Effector CD8-positive, alpha-beta T cell (primary cell): ENCODE results near the gene DMXL1.

Experiments
- DNase-seq: peaks from one replicate; lab custom pipeline; 2025; lab: John Stamatoyannopoulos, UW

Gene DMXL1

DNA sequence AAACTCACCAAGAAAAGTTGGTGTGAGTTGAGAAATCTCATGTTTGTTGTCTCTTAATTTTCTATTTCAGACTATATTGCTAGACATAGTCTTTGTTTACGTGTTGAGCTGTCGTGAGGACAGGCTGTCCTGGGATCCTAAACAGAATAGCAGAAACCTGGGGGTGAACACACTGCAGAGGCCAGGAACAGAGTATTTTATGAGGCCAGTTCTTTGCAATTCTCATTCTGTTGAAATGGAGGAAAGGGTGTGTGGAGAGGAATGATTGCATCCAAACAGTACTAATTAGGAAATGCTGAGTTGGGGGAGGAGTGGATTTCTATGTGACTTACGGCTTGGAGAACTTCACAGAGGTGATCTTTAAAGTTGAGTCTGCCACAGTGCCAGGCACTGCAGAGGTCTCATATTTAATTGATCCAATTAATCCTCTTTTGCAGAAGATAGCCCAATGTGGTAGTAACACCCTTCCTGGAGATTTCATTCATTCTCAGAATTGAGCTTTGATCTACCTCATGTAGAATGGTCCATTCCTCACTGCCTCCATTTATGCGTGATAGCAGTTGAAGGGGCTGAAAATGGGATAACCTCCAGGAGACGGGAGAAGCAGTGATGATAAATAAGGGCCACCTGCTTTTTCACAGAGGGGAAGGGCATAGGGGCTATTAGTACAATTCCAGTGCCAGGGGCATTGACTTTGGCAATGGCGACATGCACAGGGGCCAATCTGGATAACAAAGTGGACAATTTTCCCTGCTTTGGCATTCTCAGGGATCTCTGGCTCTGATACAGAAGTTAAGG, 200.3 kb downstream of the DMXL1 start:
- DNase-seq, result no peak

DNA sequence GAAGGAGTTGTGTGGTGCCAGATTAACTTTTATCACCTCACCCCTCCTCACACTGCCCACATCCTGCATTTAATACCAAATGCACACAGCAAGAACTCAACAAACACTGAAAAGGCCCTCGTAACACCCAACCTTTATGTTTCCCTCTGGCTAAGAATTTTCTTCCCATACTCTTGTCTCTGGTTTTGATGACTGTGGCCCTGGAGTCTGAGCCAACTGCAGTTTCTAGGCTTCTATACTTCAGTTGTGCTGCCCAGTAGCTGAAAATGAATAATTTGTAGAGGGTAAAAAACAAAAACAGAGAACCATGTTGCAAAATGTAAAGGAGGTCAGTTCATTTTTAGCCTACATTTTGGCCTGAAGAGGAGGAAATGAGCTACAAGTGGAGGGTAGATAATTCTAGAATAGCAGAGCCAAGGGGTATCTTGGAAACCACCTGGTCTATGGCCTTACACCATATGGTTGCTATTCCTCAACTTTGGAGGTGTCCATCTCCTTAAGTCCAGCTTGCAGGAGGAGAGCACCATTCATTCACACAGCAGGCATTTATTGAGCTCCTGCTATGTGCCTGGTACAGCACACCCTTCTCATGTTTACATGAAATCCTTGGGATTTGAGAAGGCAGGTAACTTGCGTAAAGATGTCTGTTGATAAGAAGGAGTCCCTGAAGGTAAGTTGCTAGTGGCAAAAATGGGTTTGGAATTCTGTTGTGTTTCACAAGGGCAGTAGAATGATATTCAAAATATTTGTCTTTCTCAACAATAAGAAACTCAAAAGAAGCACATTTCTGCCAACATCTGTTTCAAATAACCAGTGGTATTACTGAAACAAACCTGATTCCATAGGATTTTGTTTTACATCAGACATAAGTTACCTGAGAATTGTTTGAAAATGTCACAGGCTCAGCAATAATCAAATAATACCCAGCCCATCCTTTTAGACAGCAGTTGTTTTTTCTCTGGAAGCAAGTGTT, 201.2 kb downstream of the DMXL1 start:
- DNase-seq, result no peak

DNA sequence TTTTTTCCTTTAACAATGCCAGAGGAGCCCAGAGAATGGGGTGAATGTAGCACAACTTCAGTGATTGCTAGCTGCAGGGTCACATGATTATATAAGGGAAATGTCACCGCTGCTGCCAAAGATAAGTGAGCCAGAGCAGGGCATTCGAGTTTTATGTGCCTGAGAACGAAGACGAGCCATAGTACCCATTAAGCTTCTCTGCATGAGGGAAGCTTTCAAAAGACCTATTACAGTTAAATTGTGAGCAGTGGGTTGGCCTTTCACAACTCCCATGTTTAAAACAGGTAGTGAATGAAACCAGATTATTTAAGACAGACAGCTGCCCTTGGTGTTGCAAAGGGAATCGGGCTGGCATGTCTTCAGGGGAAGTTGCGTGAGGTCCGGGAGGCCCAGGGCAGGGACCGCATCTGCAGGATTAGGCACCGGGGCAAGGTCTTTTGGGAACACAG, 202.5 kb downstream of the DMXL1 start:
- DNase-seq, result no peak

DNA sequence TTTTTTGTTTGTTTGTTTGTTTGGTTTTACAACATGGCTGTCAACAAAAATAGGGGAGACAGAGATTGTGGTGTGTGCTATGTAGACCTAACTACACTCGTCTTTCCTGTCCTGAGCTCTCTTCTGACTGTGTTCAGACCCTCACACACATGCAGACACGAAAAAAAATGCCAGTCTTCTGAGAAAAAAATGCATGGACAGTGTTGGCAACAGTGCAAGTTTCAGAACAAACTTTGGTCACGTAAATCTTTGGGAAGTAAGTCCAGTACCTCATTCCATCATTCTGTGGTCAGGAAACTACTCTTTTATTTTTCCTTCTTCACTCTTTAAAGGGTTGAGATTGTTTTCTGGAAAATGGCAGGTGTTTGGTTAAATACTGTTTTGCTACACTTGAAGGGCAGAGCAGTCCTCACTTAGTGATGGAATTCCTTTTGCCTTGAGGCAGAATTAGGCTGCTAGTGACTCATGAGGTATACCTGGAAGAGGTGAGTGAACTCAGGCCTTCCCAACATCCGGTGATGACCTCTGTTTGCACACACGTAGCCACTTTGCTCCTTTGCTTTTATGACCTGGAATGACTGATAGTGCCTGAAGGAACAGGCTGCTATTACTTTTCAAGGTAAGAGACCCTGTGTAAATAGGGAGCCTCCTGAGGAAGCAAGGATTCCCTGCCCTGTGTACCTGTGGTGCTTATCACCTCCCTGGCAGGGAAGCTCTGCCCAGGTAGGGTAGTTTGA, 203.3 kb downstream of the DMXL1 start:
- DNase-seq, result no peak

DNA sequence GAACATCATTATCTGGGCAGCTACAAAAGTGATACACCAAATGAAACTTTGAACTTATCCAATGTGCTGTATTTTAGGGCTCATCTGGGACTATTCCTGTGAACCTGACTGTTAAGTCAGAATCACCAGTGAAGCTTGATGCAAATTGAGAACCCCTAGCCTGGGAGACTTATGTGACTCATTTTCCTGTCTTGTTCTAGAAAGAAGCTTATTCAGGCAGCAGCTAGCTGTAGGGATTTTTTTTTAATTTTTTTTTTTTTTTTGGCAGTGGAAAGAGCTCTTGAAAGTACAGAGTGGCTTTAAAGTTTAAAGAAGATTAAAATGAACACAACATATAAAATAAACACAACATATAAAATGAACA, 203.9 kb downstream of the DMXL1 start:
- DNase-seq, result no peak

DNA sequence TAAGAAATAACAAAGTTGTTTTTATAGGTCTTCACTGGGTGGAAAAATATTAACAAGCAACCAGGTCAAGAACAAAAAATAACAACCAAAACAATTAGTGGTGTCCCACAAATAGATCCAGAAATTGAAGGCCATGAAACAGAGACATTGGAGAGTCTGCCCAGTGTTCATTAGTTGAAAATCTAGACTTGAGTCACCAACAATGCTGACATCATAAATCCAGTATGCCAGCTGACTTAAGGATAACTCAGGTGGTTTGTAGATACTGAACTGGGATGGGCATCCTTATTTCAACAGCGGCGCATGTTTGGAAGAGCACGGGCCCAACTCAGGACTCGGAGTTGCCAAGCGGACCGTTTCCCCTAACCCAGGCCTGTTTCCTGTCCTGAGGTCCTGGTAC, 204.3 kb downstream of the DMXL1 start:
- DNase-seq, result no peak

DNA sequence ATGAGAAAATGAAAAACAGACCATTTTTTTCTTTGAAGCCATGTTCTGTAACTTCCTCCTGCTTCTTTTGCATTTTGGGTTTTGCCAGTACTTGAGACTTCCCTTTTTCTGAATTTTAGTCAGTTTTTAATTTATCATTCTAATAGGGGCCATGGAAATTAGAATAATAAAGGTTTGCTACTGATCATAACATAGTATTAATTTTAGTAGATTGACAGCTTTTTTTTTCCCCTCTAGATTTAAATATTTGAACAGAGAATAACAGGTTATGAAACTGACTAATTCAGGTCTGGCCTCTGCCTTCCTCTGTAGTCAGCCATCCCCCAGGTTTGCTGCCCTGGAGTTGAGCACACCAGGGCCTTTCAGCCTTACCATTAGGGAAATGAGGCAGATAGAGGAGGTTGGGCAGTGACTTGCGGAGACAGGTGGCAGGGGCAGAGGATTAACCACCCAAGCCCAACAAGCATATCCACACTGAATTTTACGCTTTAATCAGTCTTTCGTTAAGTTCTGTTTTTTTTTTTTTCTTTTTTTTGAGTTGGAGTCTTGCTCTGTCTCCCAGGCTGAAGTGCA, 204.8 kb downstream of the DMXL1 start:
- no peak for DNase-seq

DNA sequence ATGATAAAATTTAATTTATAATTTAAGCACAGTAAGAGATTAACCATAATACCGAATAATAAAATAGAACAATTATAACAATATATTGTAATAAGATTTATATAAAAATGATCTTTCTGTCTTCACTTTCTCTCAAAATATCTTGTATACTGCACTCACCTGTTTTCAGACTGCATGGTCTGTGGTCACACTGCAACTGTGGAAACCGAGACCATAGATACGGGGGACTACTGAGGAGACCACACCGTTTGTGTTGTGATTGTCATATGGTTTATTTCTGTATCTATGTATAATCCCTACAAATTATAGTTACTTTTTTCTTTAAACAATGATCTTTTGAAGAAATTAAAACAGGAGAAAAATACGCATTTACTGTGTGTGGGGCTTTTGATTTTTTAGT, 206.1 kb downstream of the DMXL1 start:
- DNase-seq, result no peak

DNA sequence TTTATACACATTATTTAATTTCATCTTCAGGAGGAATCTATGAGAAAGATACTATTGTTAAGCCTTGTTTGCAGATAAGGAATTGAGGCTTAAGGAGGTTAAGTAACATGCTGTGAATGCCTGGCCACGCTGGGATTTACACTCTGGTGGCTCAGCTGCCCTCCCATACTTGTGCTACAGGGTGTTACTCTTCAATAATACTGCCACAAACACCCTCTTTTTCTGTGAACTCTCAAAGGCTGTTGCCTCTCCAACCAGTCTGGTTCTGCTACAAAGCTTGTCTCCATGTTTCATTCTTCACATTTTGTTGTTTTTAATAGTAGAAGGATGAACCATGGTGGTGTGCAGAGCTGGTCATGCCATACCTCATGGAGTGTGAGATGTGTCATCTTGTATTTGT, 208.2 kb downstream of the DMXL1 start:
- no peak for DNase-seq

DNA sequence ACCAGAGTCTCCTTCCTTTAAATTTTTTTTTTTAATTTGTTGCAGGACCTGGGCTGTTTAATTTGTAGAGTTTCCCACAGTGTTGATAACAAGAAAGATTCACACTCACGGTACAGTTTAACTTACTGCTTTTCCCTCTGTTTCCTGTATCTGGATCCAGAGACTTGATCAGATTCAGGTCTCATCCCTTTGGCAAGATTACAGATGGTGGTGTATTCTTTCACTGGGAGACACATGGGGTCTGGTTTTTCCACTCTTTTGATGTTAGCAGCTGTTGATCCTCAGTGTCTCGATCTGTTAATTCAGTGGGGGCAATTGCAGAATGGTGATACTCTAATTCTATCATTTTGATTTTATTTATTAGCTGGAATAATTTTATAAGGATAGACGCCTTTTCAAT, 209.5 kb downstream of the DMXL1 start:
- DNase-seq, result no peak

DNA sequence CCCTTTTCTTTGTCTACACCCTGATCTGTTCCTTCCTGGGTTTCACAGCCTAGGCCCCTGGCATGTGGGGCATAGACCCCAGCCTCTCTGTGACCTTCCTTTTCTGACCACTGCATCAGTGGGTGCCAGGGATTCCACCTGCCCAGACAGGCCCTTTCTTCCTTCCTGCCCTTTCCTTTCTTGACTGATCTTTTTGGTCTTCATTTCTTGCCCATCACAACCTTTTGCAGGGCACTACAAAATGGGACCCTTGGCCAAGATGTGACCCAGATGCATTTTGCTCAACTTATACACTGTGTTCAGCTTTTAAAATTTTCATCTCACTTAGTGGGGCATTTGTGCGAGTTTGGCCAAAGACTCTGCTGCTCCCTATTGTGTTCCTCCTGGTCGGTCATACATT, 211.7 kb downstream of the DMXL1 start:
- no peak for DNase-seq

DNA sequence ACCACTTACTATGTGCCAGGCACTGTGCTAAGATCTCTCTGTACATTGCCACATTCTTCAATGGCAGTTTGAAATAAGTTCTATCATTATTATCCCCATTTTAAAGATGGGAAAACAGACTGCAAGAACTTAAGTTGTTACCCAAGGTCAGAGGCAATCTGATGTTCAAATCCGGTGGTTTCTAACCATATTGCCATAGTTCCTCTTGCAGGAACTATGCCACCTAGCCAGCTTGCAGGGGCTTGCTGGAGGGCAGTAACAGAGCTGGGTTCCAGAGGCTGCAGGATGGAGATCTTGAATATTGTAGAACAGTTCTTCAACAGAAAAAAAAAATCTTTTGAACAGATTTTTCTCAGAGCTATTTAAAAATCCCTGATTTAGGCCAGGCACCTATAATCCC, 213.1 kb downstream of the DMXL1 start:
- no peak for DNase-seq

DNA sequence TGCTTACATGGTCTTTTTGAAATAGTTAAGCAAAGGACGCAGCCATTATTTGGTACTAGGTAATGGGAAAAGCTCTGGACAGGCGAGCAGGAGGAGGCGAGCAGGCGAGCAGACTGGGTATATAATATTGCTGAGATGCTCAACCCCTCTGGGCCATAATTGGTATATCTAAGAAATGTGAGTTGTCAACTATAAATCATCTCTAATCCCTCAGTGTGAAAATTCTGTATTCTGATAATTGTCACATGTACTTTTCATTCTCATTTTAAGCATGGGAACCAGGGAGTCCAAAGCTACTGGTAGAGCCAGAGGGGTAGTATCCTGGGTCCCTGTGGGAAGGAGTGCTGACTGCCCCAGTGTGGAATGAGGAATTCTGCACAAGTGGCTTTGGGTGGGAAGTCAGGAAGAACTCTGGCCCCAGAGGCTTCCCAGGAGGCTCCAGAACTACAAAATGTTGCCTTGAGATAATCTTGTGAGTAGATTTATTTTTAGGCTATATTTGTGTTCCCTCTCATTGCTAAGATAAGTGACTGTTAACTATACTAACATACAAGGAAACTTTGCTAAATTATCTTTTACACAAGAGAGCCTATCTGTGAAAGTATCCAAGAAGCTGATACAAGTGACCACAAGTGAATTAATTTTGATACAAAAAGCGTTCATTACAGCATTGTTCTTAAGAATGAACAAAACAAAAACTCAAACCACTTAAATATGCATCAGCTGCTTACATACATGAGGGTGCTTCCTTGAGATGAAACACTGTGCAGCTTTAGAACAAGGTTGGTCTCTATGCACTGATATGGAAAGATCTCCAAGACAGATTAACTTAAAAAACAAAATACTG, 214.4 kb downstream of the DMXL1 start:
- no peak for DNase-seq

DNA sequence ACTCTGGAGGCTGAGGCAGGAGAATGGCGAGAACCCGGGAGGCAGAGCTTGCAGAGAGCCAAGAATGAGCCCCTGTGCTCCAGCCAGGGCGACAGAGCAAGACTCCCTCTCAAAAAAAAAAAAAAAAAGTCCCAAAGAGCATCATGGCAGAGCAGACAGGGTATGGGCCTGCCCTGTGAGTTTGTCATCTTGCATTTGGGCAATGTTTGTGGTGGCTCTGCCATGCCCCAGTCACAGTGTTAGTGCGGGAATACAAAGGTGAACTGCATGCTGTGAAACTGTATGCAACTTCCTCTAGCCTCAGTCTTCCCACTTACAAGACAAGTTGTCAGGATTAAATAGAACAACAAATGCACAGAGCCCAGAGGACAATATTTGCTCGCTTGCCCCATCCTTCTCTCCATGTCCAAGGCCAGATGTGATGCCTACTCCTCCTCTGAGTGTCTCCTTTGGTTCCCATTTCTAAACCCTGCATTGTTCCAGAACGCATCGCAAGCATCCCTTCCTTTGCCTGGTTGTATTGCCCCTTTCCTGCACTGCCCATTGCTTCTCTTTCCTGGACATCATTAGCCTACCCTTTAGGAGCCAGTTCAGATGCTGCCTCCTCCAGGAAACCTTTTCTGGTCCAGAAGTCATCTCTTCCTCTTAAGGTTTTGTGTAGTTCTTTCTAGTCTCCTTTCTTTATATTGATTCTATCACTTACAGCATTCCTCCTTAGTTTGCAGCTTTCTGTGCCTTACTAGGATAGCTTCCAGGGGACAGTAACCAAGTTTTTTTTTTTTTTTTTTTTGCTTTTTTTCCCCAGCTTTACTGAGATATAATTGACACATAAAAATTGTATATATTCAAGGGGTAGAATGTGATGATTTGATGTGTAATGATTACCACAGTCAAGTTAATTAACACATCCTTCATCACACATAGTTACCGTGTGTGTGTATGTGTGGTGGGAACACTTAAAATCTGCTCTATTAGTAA, 215.9 kb downstream of the DMXL1 start:
- DNase-seq, result no peak

DNA sequence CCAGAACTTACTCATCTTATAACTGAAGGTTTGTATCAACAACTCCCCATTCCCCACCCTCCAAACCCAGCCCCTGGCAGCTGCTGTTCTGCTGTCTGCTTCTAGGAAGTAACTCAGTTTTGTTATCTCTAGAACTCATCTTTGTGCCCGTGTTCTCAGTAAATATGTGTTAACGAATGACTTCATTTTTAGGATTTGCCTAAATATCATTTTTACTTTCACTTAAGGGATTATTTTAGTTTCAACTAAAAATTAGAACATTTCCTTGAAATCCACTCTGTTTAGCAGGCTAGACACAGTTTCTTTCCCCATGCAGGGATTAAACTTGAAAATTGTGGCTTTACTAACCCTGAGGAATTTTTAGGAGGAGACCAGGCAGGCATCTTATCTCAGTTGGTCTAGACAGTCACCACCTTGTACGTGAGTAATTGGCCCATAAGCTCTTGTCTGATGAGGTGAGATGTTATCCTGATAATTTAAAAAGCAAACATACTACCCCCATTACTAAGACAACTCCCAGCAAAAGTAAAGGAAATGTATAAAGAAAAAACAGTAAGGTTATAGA, 216.7 kb downstream of the DMXL1 start:
- no peak for DNase-seq

DNA sequence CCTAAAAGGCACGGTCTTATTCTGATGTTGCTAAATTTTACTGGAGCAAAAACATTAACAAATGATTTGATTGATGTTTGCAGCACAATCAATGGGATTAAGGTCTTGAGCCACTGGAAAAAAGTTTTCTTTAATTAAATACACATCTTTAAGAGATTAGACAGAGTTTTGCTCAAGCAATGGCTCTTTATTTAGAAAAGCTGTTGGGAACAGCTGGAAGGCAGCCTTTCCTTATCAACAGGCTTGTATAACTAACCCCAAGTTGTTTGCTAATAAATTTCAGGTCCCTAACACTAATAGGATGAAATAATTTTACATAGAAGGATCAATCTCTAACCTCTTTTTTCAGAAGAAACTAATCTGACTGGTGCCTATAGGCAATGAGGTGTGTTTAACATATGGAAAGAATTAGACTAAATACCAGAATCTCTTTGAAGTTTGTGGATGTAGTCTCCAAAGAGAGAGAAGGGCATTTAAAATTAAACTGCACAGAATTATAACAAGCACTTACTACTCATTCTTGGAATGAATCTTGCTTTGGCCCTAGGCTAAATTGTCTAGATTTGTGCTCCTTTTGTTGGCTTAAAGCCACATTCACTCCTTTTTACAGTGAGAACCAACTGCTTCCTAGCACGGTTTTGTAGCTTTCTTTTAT, 217.6 kb downstream of the DMXL1 start:
- no peak for DNase-seq

DNA sequence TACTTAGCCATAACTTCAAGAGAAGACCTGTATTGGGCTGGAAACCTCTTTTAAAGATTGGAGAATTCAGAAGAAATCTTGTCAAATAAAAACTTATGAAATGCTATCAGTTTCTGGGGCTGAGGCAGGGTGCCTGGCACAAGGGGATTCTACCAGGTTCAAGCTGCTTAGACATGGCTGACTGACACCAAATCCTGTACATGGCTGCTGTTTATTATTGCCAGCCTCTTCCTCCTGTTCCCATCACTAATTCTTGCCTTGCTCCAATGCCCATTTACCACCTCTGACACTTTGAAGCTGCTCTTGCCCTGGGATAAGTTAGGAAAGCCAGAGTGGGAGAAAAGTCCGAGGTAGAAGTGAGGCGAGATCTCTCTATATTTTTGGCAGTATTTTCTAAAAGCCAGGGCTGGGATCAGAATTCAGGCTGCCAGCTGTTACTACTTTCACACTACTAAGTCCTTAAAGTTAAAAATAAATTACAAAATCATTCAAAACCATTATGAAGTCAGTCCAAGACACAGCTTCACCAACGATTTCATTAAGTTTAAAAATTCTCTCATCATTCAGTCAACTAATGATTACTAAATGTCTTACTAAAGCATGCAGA, 218.7 kb downstream of the DMXL1 start:
- DNase-seq, result no peak

DNA sequence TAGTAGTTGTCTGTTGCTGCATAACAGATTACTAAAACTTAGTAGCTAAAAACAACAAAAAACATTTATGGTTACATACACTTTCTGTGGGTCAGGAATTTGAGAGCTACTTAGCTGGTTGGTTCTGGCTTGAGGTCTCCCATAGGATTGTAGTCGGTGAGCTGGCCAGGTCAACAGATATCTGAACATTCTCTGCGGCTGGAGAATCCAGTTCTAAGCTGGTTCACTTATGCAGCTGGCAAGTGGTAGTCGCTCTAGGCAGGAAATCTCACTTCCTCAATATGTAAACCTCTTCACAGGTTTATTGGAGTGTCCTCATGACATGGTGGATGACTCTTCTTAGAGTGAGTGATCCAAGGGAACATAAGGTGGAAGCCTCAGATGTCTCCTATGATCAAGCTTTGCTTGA, 219.3 kb downstream of the DMXL1 start:
- DNase-seq, result no peak

DNA sequence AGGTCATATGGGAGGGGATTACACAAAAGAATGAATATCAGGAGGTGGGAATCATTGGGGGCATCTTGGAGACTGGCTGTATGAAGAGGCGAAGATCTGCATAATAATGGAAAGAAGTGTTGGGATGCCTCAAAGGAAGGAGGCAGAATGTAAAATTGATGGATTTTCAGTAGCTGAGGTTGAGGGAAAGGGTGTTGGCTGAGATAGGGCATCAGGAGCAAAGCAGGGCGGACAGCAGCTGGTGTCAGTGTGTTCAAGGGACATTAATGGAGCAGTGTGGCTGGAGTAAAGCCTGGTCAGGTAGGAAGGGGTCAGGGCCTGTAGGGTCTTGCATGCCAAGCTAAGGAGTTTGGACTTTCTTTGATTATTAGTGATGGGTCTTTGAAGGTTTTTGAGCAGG, 219.7 kb downstream of the DMXL1 start:
- no peak for DNase-seq
